Stimulated activated CD4-positive, alpha-beta T cell treated with anti-CD3 and anti-CD28 coated beads, Interleukin-15, amount 100 ng/mL, for 24 hours (primary cell): ENCODE measurements around the gene IFIT5.
"Not testable (repeated sequence)": the region's sequence is repeated elsewhere in the genome, so short reads cannot be mapped to it uniquely, and the experiment has no call there.

Experiments
- DNase-seq: peaks from one replicate; pipeline ENCODE4 v3.0.0-alpha.2; 2020

Gene IFIT5

GRCh38 chr10:89395141-89395540 is 19.2 kb upstream of the IFIT5 start:
- no peak for DNase-seq

GRCh38 chr10:89398003-89398749 is 16.2 kb upstream of the IFIT5 start:
- no peak for DNase-seq

- DNase-seq: no peak
These were observed 14.4 kb upstream of the IFIT5 start for GRCh38 chr10:89399956-89400355.

GRCh38 chr10:89403043-89403442 is 11.3 kb upstream of the IFIT5 start:
- DNase-seq: no peak

GRCh38 chr10:89404104-89405047 is 10.0 kb upstream of the IFIT5 start:
- DNase-seq: no peak

- DNase-seq: not testable (repeated sequence)
These were observed 8.2 kb upstream of the IFIT5 start for GRCh38 chr10:89406178-89406577.

GRCh38 chr10:89407792-89408191 is 6.6 kb upstream of the IFIT5 start:
- not testable (repeated sequence) for DNase-seq

- DNase-seq: not testable (repeated sequence)
These were observed 5.1 kb upstream of the IFIT5 start for GRCh38 chr10:89409282-89409681.

GRCh38 chr10:89410551-89410950 is 3.8 kb upstream of the IFIT5 start:
- not testable (repeated sequence) for DNase-seq

- DNase-seq: not testable (repeated sequence)
These were observed 3.2 kb upstream of the IFIT5 start for GRCh38 chr10:89411135-89411534.

- DNase-seq: peak; percentile 41
These were observed 2.1 kb upstream of the IFIT5 start for GRCh38 chr10:89412276-89412675.

- DNase-seq: no peak
These were observed 913 bp upstream of the IFIT5 start for GRCh38 chr10:89413398-89413912.

- DNase-seq: peak; percentile 51
These were observed 782 bp downstream of the IFIT5 start for GRCh38 chr10:89414879-89415821.

GRCh38 chr10:89416465-89416864 is 2.1 kb downstream of the IFIT5 start:
- DNase-seq: no peak

GRCh38 chr10:89419548-89419947 is 5.2 kb downstream of the IFIT5 start:
- no peak for DNase-seq

GRCh38 chr10:89421018-89421476 is 6.7 kb downstream of the IFIT5 start:
- no peak for DNase-seq

- no peak for DNase-seq
These were observed 10.6 kb downstream of the IFIT5 start for GRCh38 chr10:89425000-89425399.

- DNase-seq: no peak
These were observed 12.0 kb downstream of the IFIT5 start for GRCh38 chr10:89426230-89426868.

GRCh38 chr10:89427629-89428028 is 13.3 kb downstream of the IFIT5 start:
- no peak for DNase-seq

- no peak for DNase-seq
These were observed 14.5 kb downstream of the IFIT5 start for GRCh38 chr10:89428877-89429276.

- no peak for DNase-seq
These were observed 17.6 kb downstream of the IFIT5 start for GRCh38 chr10:89431977-89432376.

GRCh38 chr10:89438525-89438924 is 24.2 kb downstream of the IFIT5 start:
- DNase-seq: no peak
